H9 (cell line): ENCODE data around the gene AMN. TPM values are rescaled to one million over a fixed set of nuclear protein-coding genes. Genes with fewer than 3 reads are reported as not detected.
A peak's percentile ranks its signal among the peaks of the same experiment; 100 is the strongest.

Experiments used
- DNase-seq: peaks from one replicate; pipeline ENCODE4 v3.0.0-alpha.2; 2017
- H2AFZ ChIP-seq: one replicate; pipeline ENCODE4 v1.6.1; 2013; ENCODE audit warnings: mild to moderate bottlenecking, low read length, control low read depth, moderate library complexity
- H2AK5ac ChIP-seq: 2 replicates; pipeline ENCODE4 v1.6.1; 2013; ENCODE audit warnings: low read length, control low read depth, mixed read lengths; ENCODE audit not compliant: insufficient read length
- H2BK120ac ChIP-seq: one replicate; pipeline ENCODE4 v1.6.1; 2013; ENCODE audit warnings: low read depth, mild to moderate bottlenecking, low read length, control low read depth, inconsistent platforms; ENCODE audit not compliant: poor library complexity, severe bottlenecking
- H2BK12ac ChIP-seq: 2 replicates; pipeline ENCODE4 v1.6.1; 2013; ENCODE audit warnings: low read length, control low read depth, mixed read lengths, low read depth; ENCODE audit not compliant: insufficient read length
- H2BK15ac ChIP-seq: 2 replicates; pipeline ENCODE4 v1.6.1; 2013; ENCODE audit warnings: low read depth, low read length, control low read depth
- H2BK20ac ChIP-seq: one replicate; pipeline ENCODE4 v1.6.1; 2013; ENCODE audit warnings: low read depth, mild to moderate bottlenecking, low read length, control low read depth, inconsistent platforms; ENCODE audit not compliant: poor library complexity, severe bottlenecking
- H2BK5ac ChIP-seq: 2 replicates; pipeline ENCODE4 v1.6.1; 2013; ENCODE audit warnings: low read length, control low read depth, mixed read lengths; ENCODE audit not compliant: insufficient read length
- H3K14ac ChIP-seq: 2 replicates; pipeline ENCODE4 v1.6.1; 2013; ENCODE audit warnings: low read length, control low read depth; ENCODE audit not compliant: insufficient read depth
- H3K18ac ChIP-seq: 2 replicates; pipeline ENCODE4 v1.6.1; 2013; ENCODE audit warnings: low read depth, mild to moderate bottlenecking, mixed read lengths, low read length, control low read depth; ENCODE audit not compliant: insufficient read length
- H3K23ac ChIP-seq: 2 replicates; pipeline ENCODE4 v1.6.1; 2013; ENCODE audit warnings: low read length, control low read depth, mixed read lengths, low read depth; ENCODE audit not compliant: insufficient read length
- H3K23me2 ChIP-seq: 2 replicates; pipeline ENCODE4 v1.6.1; 2013; ENCODE audit warnings: low read depth, mild to moderate bottlenecking, mixed read lengths, low read length, control low read depth; ENCODE audit not compliant: insufficient read length, poor library complexity, severe bottlenecking
- H3K27ac ChIP-seq: 2 replicates; pipeline ENCODE4 v1.5.1; 2013; ENCODE audit warnings: low read length, control low read depth, mixed read lengths, low read depth; ENCODE audit not compliant: insufficient read length
- H3K27me3 ChIP-seq: 2 replicates; pipeline ENCODE4 v1.6.1; 2013; ENCODE audit warnings: low read length, control low read depth, inconsistent platforms; ENCODE audit not compliant: insufficient read depth
- H3K4ac ChIP-seq: 2 replicates; pipeline ENCODE4 v1.6.1; 2013; ENCODE audit warnings: low read depth, mild to moderate bottlenecking, control low read depth, inconsistent platforms, low read length, moderate library complexity
- H3K4me1 ChIP-seq: 2 replicates; pipeline ENCODE4 v1.6.1; 2013; ENCODE audit warnings: low read length, control low read depth, inconsistent platforms; ENCODE audit not compliant: insufficient read depth
- H3K4me2 ChIP-seq: 2 replicates; pipeline ENCODE4 v1.6.1; 2013; ENCODE audit warnings: low read length, control low read depth, mixed read lengths; ENCODE audit not compliant: insufficient read length, insufficient read depth
- H3K56ac ChIP-seq: 2 replicates; pipeline ENCODE4 v1.6.1; 2013; ENCODE audit warnings: low read depth, mild to moderate bottlenecking, mixed read lengths, low read length, control low read depth; ENCODE audit not compliant: insufficient read length
- H3K79me1 ChIP-seq: 2 replicates; pipeline ENCODE4 v1.6.1; 2013; ENCODE audit warnings: low read depth, mild to moderate bottlenecking, moderate library complexity, low read length, control low read depth, inconsistent platforms; ENCODE audit not compliant: insufficient read depth, poor library complexity, severe bottlenecking
- H3K79me2 ChIP-seq: 2 replicates; pipeline ENCODE4 v1.6.1; 2013; ENCODE audit warnings: low read length, control low read depth, inconsistent platforms; ENCODE audit not compliant: insufficient read depth
- H3K9ac ChIP-seq: 2 replicates; pipeline ENCODE4 v1.6.1; 2013; ENCODE audit warnings: low read length, control low read depth, mixed read lengths; ENCODE audit not compliant: insufficient read length; ENCODE audit errors: extremely low read depth
- H3K9me3 ChIP-seq: one replicate; pipeline ENCODE4 v1.6.1; 2013; ENCODE audit warnings: low read depth, low read length, inconsistent platforms; ENCODE audit not compliant: control insufficient read depth
- H3T11ph ChIP-seq: one replicate; pipeline ENCODE4 v1.6.1; 2013; ENCODE audit warnings: mild to moderate bottlenecking, low read length, control low read depth, inconsistent platforms
- H4K20me1 ChIP-seq: one replicate; pipeline ENCODE4 v1.6.1; 2013; ENCODE audit not compliant: control insufficient read depth, insufficient read length, insufficient read depth
- H4K5ac ChIP-seq: 2 replicates; pipeline ENCODE4 v1.6.1; 2013; ENCODE audit warnings: low read depth, mild to moderate bottlenecking, mixed read lengths, low read length, control low read depth; ENCODE audit not compliant: insufficient read length
- H4K8ac ChIP-seq: replicated peaks from 2 replicates; pipeline ENCODE4 v1.6.1; 2013; ENCODE audit warnings: low read length, control low read depth, mixed read lengths, low read depth; ENCODE audit not compliant: insufficient read length
- H4K91ac ChIP-seq: 2 replicates; pipeline ENCODE4 v1.6.1; 2013; ENCODE audit warnings: low read depth, mild to moderate bottlenecking, moderate library complexity, mixed read lengths, low read length, control low read depth; ENCODE audit not compliant: insufficient read length
- H3K27ac Mint-ChIP-seq, 3 experiments: 2 replicates in 2 of 3; 3 replicates in 1 of 3; pipeline ENCODE4 v1.8.0; 2020 to 2021; ENCODE audit warnings: mixed read lengths in 3 of 3, mild to moderate bottlenecking in 1 of 3, moderate library complexity in 1 of 3
- H3K27me3 Mint-ChIP-seq: 2 replicates; pipeline ENCODE4 v1.8.0; 2021; ENCODE audit warnings: low read depth, mild to moderate bottlenecking, moderate library complexity, mixed read lengths
- H3K36me3 Mint-ChIP-seq, 3 experiments: 2 replicates in 2 of 3; 3 replicates in 1 of 3; pipeline ENCODE4 v1.8.0; 2020 to 2021; ENCODE audit warnings: low read depth in 3 of 3, mixed read lengths in 3 of 3; ENCODE audit not compliant: insufficient read depth in 1 of 3
- H3K4me1 Mint-ChIP-seq, 2 experiments: 2 replicates each; pipeline ENCODE4 v1.8.0; 2020; ENCODE audit warnings: mixed read lengths in 2 of 2
- H3K4me3 Mint-ChIP-seq, 2 experiments: 2 replicates in 1 of 2; 3 replicates in 1 of 2; pipeline ENCODE4 v1.8.0; 2020 to 2021; ENCODE audit warnings: mild to moderate bottlenecking in 2 of 2, mixed read lengths in 2 of 2, moderate library complexity in 1 of 2
- H3K9me3 Mint-ChIP-seq, 2 experiments: 2 replicates in 1 of 2; 3 replicates in 1 of 2; pipeline ENCODE4 v1.8.0; 2020; ENCODE audit warnings: mild to moderate bottlenecking in 2 of 2, mixed read lengths in 2 of 2, moderate library complexity in 1 of 2
- WGBS: extraction: QIAGEN DNeasy Blood & Tissue Kit; methylation state at CpG from one replicate; pipeline ENCODE4 v1.1.7; 2013; ENCODE audit warnings: missing lambda C conversion rate, low lambda C conversion rate, mixed read lengths; ENCODE audit not compliant: insufficient read length; ENCODE audit errors: extremely low coverage; 5-methylcytosine and 5-hydroxymethylcytosine counted together
- total RNA-seq: library from RNA; stranded (reverse); gene quantifications from 2 replicates; pipeline ENCODE4 v1.2.1, GENCODE V29; 2021
- TF ChIP-seq, protein P1 (sequence below): fragments of 200-600 bp; sonication (generic); conservative IDR thresholded peaks from 3 replicates; pipeline ENCODE4 v1.8.0; 2021; ENCODE audit warnings: antibody characterized with exemption, mild to moderate bottlenecking

The AMN gene
- total RNA-seq, 1 experiment from 2014 or later, result 1.9 TPM

DNA sequence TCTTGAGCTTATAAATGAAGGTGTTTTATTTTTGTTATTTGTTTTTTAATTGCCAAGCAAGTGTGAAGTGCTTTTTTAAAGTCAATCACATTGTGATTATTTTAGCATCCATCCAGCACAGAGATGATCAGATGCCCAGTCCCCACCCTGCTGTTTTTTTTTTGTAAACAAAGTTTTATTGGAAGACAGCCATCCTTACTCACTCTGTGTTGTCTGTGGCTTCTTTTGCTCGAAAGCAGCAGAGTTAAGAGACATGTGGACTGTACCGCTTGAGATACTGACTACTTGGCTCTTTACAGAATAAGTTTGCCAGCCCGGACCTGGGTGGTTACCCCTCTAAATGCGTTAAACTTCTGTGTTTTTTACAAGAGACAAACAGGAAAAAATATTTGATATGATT is 30.9 kb upstream of the AMN start:
- Histone ChIP-seq H4K91ac (no peak overlapping the region), H3K18ac (no peak overlapping the region), H3K23me2 (no peaks in the 10 kb centered on the region), H3K27me3 (no peaks in the 10 kb centered on the region), H4K20me1 (no peaks in the 10 kb centered on the region), H3K79me2 (no peaks in the 10 kb centered on the region), H2BK15ac (no peak overlapping the region), H2BK20ac (no peak overlapping the region), H2AFZ (no peak overlapping the region), H4K5ac (no peak overlapping the region), H3K23ac (no peak overlapping the region), H2BK120ac (no peak overlapping the region), H3K14ac (no peak overlapping the region), H3K4me1 (no peaks in the 10 kb centered on the region), H2BK12ac (no peak overlapping the region), H3T11ph (no peak overlapping the region), H2BK5ac (no peak overlapping the region), H3K4ac (no peak overlapping the region), H3K4me2 (no peak overlapping the region), H3K9me3 (no peaks in the 10 kb centered on the region), H4K8ac (no peak overlapping the region), H2AK5ac (no peak overlapping the region), H3K9ac (no peak overlapping the region), H3K56ac (no peak overlapping the region), H3K79me1 (no peaks in the 10 kb centered on the region), H3K27ac (no peak overlapping the region)
- Mint-ChIP-seq H3K9me3 (no peaks in the 10 kb centered on the region), H3K27me3 (no peaks in the 10 kb centered on the region), H3K4me3 (no peak overlapping the region), H3K4me1 (peaks cover 4 to 6% of the 10 kb centered on the region in 2 experiments; a peak in 3 of 4 replicates), H3K36me3 (peaks cover 0 to 4% (median 1%) of the 10 kb centered on the region in 3 experiments; a peak in 4 of 7 replicates), H3K27ac (peak overlapping the region in 1 of 3 experiments; percentile 45; a peak in 1 of 7 replicates)
- no peak for DNase-seq
- no CpG with 5 or more reads among the region's 4 CpGs for WGBS
- TF ChIP-seq, protein P1, sequence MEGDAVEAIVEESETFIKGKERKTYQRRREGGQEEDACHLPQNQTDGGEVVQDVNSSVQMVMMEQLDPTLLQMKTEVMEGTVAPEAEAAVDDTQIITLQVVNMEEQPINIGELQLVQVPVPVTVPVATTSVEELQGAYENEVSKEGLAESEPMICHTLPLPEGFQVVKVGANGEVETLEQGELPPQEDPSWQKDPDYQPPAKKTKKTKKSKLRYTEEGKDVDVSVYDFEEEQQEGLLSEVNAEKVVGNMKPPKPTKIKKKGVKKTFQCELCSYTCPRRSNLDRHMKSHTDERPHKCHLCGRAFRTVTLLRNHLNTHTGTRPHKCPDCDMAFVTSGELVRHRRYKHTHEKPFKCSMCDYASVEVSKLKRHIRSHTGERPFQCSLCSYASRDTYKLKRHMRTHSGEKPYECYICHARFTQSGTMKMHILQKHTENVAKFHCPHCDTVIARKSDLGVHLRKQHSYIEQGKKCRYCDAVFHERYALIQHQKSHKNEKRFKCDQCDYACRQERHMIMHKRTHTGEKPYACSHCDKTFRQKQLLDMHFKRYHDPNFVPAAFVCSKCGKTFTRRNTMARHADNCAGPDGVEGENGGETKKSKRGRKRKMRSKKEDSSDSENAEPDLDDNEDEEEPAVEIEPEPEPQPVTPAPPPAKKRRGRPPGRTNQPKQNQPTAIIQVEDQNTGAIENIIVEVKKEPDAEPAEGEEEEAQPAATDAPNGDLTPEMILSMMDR, result no peak
